CD4-positive, alpha-beta T cell treated with Interleukin-4 for 4 hours (primary cell): Measurements from ENCODE around the gene UMODL1.
A peak's percentile ranks its signal among the peaks of the same experiment; 100 is the strongest.

Experiments
- DNase-seq: peaks from one replicate; pipeline ENCODE4 v3.0.0-alpha.2; 2020

Gene UMODL1

DNA sequence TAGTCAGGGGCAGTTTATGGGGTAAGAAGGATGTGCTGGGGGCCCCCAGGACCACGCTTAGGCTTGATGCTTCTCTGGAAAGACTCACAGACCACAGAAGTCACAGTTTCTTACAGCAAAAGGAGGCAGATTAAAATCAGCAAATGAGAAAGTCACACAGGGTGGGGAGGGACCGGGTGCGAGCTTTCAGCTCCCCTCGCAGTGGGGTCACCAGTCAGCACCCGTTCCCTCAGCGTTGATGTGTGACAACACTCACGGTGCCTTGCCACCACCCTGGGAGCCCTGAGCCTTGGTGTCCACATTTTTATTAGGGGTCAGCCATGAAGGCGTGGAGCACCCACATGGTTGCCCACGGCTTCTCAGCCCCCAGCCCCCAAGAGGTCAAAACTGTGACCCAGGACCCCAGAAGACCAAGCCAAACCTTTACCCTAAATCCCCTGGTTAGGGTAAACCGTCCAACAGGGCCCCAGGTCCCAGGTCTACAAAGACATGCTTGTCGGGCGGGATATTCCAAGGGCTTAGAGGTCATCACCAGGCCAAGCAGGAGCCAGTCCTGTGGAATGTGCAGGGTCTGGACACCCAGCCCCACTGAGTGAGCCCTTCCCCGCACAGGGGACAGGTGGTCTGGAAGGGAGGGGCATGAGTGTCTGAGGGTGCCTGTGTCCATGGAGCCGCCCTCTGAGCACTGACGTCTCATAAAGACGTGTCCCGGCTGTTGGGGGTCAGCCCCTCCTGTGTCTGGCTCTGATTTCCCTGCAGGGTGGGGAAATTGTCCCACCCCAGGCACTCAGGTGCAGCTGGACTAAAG is 83.3 kb downstream of the UMODL1 start:
- DNase-seq: no peak

DNA sequence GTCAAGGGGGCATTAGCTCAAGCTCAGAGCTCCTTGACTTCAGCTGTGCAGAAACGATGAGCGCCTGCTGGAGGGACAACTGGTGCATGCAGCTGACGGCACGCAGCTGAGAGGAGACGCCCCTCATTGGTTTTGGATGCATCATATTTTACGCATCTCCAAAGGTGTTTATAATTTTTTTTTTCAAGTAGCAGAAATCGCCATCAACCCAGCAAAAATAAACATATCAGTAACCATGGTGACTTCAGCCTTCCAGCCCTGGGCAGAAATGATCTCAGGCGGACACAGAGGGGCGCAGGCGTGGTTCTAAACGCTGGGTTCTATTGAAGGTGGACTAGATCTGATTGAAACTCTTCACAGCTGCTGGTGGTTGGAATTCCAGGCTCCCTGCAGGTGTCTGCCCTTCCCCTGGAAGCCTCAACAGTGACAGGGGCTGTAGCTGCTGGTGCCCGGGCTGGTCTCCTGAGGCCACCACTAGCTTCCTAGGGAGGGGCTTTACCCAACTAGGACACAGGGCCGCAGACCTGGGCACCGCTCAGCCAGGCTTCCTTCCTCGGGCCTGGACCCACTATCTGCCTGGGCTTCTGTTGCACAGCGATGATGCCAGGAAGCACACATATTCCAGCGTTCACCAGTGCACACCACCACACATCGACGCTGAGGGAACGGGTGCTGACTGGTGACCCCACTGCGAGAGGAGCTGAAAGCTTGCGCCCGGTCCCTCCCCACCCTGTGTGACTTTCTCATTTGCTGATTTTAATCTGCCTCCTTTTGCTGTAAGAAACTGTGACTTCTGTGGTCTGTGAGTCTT is 84.1 kb downstream of the UMODL1 start:
- no peak for DNase-seq

DNA sequence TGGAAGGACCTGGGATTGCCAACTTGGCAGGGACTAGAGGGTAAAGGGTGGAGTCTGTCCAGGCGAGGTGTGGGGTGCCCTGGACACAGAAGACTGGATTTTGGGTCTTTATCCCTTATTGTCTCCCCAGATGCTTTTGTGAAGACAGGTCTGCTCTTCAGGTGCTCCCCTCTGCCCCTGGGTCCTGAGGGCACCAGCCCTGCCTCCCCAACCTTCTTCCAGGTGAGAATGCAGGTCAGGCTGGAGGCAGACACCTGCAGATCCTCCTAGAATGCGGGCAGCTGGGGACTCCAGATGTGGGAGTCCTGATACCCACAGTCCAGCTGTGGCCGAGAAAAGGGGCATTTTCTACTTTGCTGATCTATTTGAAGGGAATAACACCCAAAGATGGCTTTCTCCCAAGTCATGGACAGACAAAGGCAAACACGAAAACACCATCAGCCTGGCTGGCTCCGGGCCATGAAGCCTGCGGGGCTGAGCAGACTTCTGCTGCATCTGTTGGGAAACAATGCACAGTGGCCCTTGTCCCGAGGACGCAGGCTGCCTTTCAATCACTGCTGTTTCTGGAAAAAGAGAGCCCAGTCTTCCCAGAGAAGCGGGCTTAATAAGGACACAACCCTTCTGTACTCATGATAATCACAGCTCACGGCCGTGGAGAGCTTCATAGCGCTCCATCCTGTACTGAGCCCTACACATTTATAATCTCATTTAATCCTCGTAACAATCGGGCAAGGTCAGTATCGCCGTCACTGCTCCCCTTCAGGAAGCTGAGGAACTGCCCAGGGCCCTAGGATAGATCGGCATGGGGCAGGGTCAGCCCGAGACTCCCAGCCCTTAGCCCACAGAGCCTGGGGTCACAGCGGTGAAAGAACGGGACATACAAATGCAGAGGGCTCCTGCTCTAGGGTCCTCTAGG is 85.8 kb downstream of the UMODL1 start:
- DNase-seq: no peak

DNA sequence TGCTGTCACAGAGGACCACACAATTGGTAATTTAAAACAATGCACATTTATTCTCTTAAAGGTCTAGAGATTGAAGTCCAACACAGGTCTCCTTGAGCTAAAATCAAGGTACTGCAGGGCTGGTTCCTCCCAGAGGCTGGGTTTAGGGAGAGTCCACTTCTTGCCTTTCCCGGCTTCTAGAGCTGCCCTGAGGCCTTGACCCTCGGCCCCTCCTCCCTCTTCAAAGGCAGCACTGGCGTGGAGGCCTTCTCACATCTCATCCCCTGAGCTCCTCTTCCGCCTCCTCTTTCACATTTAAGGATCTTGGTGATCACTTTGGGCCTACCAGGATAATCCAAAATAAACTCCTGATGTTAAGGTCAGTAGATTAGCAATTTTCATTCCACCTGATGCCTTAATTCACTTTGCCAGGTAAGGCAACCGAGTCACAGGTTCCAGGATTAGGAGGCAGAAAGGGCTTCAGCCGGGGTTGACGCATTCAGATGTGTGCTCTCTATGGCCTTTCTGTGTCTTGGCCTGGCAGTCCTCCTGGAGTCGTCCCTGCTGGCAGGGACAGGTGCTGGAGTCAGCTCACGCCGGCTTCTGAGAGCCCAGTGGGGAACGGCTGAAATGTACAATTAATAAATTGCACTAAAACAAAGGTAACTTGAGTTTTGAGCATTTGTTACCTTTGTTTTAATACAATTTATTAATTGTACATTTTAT is 86.6 kb downstream of the UMODL1 start:
- DNase-seq: no peak

DNA sequence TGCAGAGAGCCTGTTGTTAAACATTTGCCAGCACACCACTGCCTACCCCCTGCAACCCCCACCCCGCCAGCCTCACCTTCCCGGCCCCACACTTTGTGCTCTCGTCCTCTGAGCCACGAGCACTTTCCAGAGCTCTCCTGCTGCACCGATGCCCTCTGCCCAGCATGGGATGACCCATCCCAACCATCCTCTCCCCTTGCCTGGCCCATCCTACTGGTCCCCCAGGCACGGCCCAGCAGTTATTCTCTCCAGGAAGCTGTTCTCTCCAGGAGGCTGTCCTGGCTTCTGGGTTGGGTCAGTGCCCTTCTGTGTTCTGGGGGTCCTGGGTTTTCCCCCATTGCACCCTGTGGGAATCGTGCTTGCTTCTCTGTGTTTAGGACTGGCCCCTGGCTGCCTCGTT is 87.7 kb downstream of the UMODL1 start:
- DNase-seq: no peak

DNA sequence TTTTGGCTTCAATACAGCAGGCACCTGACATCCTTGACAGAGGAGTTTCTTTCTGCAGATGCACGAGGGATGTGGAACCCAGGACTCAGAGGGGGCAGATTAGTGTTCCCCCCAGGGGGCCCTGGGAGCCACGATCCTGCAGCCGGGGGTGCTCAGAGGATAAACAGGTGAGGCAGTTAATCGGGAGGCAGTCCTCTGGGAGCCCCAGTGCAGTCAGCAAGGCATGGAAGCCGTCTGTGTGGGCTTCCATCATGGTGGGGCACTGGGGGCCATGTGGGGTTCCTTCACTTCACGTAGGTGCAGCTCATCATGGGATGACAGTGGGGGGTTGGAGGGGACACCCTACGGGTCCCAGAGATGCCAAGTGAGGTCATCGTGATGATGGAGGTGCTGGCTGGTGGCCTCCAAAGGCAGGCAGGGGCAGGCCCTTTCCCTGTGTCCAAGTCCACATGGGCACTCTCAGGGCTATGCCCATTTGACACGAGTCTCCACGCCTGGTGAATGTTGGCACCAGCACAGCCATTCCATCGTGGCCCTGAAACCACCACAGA is 88.5 kb downstream of the UMODL1 start:
- no peak for DNase-seq

DNA sequence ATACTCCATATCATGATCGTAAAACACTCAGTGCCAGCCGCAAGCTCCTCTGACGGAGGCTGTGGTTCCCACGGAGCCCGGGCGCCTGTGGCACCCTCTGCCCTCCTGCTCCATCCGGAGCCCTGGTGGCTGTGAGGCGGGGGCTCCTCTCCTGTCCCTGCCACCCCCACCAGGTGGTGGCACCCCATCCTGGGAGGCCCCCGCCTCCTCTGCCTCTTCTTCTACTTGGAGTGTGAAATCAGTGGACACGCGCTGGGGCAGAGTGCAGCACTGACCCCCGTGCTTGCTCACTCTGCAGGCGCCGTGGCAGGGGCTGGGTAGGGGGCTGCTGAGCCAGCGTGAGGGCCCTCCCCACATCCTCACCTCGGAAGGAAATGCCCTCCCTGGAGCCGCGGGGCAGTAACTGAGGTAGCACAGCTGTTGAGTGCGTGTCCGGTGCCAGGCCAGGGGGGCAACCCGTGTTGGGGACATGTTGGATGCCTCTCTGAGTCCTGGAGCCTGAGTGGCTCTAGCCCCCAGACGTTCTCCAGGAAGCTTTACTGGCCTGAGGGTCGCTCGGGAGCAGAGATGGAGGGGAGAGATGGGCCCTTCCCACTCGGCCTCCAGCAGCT is 89.1 kb downstream of the UMODL1 start:
- DNase-seq: no peak

DNA sequence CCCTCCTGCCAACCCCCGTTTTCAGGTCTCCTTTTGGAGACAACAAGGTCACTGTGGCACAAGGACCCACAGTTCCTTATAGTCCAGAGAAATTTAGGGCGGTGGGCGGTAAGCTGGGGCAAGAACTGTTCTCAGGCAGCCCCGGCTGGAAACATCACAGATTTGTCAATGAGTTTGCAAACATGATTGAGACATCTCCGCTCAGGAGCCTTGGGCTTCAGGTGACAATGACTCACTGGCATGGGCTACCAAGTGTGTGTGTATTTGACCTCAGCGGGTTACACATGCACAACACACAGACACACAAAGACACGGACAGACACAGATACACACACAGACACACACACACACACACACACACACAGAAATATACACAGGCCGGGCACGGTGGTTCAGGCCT is 89.6 kb downstream of the UMODL1 start:
- no peak for DNase-seq

DNA sequence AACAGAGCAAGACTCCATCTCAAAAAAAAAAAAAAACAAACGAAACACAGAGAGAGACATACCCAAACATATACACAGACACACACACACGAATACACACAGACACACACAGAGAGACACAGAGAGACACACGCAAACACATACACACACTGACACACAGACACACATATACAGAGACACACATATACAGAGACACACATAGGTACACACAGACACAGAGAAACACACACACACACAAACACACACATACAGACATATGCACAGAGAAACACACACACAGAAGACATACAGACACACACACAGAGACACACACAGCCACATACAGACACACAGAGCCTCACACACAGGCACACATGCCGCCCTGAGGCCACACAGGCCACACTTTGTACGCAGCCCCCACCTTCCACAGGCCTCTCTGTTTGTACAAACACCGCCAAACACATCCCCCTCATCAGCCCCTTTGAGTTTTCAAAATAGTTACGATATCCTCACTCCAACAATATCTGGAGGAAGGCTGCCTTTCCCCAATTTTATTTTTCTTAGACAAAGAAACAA is 90.4 kb downstream of the UMODL1 start:
- no peak for DNase-seq

DNA sequence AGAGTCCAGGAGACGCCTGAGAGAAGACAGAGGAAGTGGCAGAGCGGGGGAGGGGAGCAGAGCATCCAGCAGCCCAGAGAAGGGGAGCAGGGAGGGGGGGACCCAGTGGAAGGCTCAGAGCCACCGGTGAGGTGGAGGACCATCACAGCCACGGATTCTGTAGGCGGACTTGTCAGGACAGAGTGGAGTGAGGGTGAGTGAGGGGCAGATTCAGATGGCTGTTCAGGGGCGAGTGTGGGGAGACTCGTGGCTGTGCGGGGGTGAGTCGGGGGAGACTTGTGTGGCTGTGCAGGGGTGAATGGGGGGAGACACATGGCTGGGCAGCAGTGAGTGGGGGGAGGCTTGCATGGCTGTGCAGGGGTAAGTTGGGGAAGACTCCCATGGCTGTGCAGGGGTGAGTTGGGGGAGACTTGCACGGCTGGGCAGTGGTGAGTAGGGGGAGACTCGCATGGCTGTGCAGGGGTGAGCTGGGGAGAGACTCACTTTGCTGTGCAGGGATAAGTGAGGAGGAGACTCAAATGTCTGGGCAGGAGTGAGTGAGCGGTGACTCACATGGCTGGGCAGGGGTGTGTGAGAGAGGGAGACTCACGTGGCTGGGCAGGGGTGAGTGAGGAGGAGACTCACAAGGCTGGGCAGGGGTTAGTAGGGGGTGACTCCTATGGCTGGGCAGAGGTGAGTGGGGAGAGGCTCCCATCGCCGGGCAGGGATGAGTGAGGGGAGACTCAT is 91.0 kb downstream of the UMODL1 start:
- DNase-seq: peak; percentile 11

DNA sequence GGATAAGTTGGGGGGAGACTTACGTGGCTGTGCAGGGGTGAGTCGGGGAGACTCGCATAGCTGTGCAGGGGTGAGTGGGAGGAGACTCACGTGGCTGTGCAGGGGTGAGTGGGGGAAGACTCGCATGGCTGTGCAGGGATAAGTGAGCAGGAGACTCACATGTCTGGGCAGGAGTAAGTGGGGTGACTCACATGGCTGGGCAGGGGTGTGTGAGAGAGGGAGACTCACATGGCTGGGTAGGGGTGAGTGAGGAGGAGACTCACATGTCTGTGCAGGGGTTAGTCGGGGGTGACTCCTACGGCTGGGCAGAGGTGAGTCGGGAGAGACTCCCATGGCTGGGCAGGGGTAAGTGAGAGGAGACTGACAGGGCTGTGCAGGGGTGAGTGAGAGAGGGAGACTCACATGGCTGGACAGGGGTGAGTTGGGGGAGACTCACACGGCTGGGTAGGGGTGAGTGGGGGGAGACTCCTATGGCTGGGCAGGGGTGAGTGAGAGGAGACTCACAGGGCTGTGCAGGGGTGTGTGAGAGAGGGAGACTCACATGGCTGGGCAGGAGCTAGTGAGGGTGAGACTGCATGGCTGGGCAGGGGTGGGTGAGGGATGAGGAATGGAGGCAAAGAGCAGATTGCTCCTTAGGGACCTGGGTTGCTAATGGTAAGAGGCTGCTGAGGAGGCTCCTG is 91.9 kb downstream of the UMODL1 start:
- DNase-seq: no peak

DNA sequence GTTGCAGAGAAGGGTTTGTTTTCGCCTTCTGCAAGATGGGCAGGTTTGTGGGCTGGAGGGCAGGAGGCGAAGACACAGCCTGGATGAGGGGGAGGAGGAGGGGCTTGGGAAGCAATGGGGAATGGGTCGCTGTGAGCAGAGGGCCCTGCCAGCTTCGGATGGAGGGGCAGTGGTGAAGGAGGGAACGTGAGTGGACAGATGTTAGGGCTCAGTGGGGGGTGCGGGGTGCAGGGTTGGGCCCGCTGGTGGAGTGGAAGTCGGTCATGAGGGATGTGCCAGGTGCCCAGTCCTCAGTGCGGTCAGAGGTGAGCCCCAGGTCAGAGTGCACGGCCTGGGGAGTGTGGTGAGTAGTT is 92.4 kb downstream of the UMODL1 start:
- no peak for DNase-seq

DNA sequence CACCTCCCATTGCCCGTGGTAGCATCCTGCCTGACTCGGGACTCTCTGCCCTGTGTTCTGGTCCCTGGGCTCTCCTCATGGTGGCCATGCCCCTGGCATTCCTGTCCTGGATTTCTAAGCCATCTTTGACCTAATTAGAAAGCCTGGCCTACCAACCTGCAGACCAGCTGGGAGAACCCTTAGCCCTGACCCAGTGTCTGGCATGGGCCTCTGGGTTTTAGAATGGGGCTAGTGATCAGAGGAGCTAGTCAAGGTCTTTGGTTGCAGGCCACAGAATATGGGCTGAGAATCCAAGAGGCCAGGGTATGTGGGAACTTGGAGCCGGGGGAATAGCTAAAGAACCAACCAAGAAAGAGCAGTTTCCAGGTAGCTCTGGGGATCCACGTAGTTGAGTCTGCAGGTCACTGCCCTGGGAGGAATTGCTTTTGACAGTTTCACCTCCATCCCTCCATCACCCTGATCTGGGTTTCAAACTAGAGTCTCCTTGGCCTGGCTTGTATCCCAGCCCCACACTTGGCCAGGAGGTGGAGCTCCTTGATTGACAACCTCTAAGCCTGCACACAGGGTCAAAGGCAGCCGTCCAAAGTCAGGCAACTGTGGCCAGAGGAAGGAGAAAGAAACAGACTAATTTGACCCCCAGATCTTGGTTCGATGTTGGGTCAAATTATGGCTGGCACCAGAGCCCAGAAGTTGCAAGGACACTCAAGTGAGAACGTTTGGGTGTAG is 93.1 kb downstream of the UMODL1 start:
- peak; percentile 53 for DNase-seq

DNA sequence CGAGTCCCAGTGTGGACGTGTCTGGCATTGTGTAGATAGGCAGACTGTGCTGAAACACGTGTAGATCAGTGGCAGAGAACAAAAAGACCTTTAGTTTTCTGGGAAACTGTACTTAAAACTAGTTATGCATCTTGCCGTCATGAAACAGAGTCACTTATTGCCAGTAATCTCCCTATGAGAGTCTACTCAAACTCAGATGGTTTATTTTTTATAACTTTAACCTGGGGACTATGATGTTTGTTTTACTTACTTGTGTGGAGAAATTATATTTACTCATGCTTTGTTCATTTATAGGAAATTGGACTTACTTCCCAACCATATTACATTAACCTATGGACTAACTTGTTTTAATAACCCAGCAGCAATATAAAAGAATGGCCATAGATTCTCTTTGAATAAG is 93.7 kb downstream of the UMODL1 start:
- DNase-seq: no peak

DNA sequence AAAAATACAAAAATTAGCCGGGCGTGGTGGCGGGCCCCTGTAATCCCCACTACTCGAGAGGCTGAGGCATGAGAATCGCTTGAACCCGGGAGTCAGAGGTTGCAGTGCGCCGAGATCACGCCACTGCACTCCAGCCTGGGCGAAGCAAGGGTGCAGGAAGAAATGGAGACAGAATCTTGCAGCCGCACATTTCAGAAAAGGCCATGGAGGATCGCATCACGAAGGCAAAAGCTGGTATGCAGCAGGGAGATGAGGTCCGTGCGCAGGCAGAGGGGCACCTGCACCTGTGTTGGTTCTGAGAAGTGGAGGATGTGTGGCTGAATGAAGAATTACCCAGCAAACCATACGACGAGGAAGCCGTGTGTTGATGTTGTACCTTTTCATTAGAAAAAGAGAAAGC is 94.8 kb downstream of the UMODL1 start:
- no peak for DNase-seq

DNA sequence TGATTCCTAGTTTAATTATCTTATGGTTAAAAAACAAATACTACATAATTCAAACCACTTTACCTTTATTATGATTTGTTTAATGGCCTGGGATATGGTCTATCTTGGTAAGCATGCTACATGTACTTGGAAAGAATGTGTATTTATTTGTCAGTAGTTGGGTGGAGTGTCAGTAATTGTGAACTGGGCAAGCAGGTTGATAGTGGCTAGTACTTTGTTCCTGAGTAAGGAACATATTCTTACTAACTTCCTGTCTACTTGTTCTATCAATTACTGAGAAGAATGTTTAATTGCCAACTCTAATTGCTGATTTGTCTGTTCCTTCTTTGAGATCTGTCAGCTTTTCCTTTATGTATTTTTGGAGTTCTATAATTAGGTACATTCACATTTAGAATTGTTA is 98.6 kb downstream of the UMODL1 start:
- DNase-seq: no peak

DNA sequence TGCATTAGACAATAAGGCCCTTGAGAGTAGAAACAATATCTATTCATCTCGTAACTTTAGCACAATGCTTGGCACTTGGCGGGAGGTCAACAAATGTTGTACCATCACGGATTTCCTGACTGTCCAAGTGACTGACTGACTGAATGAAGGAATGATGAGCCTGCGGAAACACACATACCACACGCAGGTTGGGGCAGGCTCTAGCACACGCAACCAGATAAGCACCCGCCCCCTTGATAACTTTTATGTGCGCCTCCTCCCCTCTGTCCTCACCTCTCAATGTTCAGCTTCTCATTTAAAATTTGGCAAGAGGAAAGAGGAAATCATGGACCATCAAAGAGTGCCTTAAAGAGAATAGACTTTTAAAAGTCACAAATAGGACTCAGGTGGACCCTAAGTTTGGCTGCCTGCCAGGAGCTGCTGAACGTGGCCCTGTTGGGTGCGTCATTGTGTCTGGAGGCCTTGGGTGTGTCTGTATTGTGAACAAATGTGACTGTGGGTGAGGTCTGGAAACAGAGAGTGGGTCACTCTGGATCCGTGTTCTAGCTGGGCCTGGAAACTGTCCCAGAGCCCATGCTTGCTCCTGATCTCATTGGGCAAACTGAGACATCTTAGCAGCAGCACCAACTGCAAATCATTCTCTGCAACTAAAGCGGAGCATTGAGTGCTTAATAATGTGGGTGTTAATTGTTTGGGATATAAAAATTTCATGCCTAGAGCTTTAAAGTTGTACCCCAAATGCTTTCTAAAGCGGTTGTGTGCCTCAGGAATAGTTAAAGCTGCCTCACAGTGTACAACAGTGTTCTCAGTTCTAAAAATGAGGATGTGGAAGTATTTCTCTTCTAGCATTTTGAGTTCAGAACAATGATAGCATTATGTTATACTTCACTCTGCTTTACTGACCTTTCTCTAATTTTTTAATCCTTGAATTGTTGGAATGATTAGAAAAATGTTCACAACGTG is 100.3 kb downstream of the UMODL1 start:
- no peak for DNase-seq
